Measurements from ENCODE around the gene NR1H2. TPM values are rescaled to one million over a fixed set of nuclear protein-coding genes. Genes with fewer than 3 reads are reported as not detected.
A peak's percentile ranks its signal among the peaks of the same experiment; 100 is the strongest.
"Not testable (repeated sequence)": the region's sequence is repeated elsewhere in the genome, so short reads cannot be mapped to it uniquely, and the experiment has no call there.

NR1H2 gene
- total RNA-seq, 2 experiments from 2014 or later, result 56.4 to 64.1 TPM

DNA sequence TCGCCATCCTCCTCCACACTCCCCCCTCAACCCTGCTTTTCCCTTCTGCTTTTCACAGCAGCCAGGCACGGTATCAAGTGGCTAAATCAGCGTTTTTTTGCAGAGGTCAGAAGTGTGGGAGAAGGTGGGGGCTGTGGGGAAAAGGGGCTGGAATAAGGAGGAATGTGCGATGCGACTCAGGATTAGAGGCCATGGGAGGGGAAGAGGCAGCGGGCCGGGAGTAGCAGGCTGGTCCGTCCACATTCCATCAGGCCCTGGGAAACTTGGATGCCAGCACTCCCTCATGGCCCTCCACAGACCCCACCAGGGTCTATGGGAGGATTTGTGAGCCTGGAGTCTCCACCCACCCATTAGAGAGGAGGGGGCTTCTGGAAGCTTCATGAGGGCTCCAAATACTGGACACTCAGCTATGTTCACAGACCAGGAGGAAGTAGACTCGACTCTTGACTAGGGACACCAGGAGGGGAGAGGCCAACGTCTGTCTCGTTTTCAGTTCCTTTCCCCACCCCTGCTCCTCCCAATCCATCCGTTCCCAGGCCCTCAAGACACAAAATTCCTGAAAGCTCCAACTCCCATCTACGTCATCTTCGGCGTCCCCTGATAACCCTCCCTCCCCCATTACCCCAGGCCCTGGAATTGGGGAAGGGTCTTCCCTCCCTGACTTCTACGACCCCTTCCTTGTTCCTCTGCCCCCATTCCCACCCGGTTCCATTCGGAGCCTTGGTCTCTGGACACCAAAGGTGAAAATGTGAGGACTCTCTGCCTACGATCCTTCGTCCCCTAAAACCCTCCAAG, 43.8 kb upstream of the NR1H2 start:
- H3K36me3 Mint-ChIP-seq (ENCODE audit: low read depth), result peaks cover 13% of the 10 kb centered on the region
- ChIA-PET CTCF (interaction anchor here (1.5 to 2.3 kb wide), 3 partner anchors 11 to 128 kb away, joined by 3 to 9 read pairs (median 4); no protein-coding TSS in a partner anchor), POLR2A (interaction anchor here (1.2 kb wide), 1 partner anchor 25 kb away, joined by 4 read pairs; no protein-coding TSS in a partner anchor)
- DNase-seq, result no peak
- peaks cover 31% of the 10 kb centered on the region for H3K27me3 Mint-ChIP-seq (ENCODE audit: low read depth)
- H3K27ac Mint-ChIP-seq, result peak overlapping the region; percentile 71
- ATAC-seq, result no peak
- peaks cover 65% of the 10 kb centered on the region for H3K4me1 Mint-ChIP-seq (ENCODE audit: low read depth)
- peak overlapping the region; percentile 68 for H3K4me3 Mint-ChIP-seq
- H3K9me3 Mint-ChIP-seq (ENCODE audit: insufficient read depth), result no peaks in the 10 kb centered on the region

DNA sequence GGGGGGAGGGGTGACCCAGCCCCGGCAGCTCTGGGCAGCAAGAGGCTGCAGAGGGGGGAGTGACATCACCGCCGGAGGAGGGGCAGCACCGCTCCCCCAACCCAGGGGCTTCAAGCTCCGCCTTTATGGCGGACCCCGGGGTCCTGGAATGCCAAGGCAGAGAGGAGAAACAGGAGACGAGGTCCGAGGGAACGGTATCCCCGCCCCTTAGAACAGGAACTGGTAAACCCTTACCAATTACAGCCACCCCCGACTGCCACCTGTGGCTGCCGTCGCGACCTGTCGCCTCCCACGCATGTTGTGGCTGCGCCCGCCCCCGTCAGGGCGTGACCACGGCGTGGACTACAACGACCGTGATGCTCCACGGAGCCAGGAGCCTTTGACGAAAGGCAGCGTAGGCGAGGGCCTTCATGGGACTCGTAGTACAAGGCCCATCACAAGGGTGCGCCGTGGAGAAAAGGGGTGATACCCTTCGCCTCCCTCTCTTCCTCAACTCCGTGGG, 43.0 kb upstream of the NR1H2 start:
- peak overlapping the region; percentile 68 for H3K4me3 Mint-ChIP-seq
- ATAC-seq (peak; percentile 79), DNase-seq (peak; percentile 93)
- peaks cover 60% of the 10 kb centered on the region for H3K4me1 Mint-ChIP-seq (ENCODE audit: low read depth)
- H3K9me3 Mint-ChIP-seq (ENCODE audit: insufficient read depth), result no peaks in the 10 kb centered on the region
- POLR2A ChIA-PET, result no interaction called here
- H3K36me3 Mint-ChIP-seq (ENCODE audit: low read depth), result peaks cover 8% of the 10 kb centered on the region
- H3K27me3 Mint-ChIP-seq (ENCODE audit: low read depth), result peaks cover 26% of the 10 kb centered on the region
- H3K27ac Mint-ChIP-seq, result peak overlapping the region; percentile 84
- CTCF ChIA-PET, result interaction anchor here (1.4 to 2.3 kb wide), 4 partner anchors 10 to 223 kb away, joined by 3 to 9 read pairs (median 4); no protein-coding TSS in a partner anchor

DNA sequence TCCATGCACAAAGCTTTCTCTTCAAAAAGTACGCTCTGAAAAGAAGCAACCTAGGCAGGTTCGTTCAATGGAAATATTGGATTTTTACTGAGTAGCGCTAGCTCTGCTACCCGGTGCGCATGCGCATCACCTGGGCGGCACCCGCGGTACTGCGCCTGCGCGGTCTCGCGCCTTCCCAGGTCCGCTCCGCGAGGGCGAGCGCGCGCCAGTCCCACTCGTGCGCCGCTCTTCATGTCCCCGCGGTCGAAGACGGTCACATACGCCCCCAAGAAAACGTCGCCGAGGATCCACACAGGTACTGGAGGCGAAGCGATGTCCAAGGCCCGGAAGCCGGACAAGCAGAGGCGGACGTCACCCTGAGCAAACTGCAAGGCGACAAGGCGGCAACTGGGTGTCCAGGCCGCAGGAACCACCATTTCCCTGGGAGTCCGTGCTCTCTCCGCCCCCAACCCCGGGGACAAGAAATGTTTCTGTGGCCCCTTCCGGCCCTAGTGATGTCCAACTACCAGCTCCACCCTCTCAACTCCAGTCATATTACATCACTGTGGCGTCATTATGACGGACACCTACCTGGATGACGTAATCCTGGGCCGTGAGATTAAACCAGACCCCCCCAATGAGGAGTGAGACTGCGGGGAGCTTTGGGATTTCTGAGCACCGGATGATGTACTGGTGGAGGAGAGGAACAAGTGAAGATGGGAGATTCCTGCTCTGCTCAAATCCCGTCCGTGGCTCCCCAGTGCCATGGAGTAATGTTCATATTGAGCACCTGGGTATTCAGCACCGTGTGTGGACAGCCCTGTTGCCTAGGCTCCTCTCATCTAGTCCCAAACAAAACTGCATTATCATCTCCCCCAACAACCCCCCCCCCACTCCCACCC, 42.3 kb upstream of the NR1H2 start:
- POLR2A ChIA-PET, result no interaction called here
- DNase-seq (peak; percentile 85), ATAC-seq (peak; percentile 34)
- Mint-ChIP-seq H3K4me1 (ENCODE audit: low read depth) (peaks cover 60% of the 10 kb centered on the region), H3K27ac (peak overlapping the region; percentile 84), H3K36me3 (ENCODE audit: low read depth) (peaks cover 8% of the 10 kb centered on the region), H3K9me3 (ENCODE audit: insufficient read depth) (no peaks in the 10 kb centered on the region), H3K27me3 (ENCODE audit: low read depth) (peaks cover 26% of the 10 kb centered on the region), H3K4me3 (peak overlapping the region; percentile 68)
- CTCF ChIA-PET, result interaction anchor here (0.8 to 2.3 kb wide), 5 partner anchors 9 to 222 kb away, joined by 3 to 9 read pairs (median 4); no protein-coding TSS in a partner anchor

DNA sequence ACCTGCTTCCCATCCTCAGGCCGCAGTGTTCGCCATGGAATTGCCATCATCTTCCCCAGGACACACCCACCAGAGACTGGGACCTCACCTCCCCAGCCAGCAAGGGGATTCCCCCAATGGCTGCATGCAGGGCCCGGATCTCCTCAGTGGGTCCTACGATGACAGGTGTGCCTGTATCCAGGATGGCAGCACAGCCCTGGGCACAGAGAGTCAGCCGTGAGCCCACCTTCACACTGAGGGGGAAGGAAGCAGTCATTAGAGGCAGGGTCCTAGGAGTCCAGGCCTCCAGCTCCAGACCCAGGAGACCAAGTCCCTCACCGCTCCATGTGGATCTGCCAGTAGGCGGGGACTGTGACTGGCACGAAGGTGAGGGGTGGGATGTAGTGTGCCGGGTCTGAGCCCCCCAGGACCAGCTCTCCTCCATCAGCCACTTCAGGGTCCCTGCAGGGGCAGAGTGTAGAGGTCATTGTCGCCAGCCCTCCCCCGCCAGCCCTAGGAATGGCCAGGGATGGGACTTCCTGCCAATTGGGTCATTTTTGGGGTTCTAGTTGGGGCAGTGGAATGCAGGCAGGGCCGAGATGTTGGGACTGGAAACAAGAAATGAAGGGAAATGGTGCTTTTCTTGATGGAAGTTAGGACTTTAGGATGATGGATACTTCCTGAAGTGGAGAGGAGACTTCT, 41.4 kb upstream of the NR1H2 start:
- Mint-ChIP-seq H3K4me3 (no peak overlapping the region), H3K9me3 (ENCODE audit: insufficient read depth) (no peaks in the 10 kb centered on the region), H3K36me3 (ENCODE audit: low read depth) (peaks cover 2% of the 10 kb centered on the region), H3K27me3 (ENCODE audit: low read depth) (peaks cover 19% of the 10 kb centered on the region), H3K4me1 (ENCODE audit: low read depth) (peaks cover 51% of the 10 kb centered on the region), H3K27ac (peak overlapping the region; percentile 72)
- ChIA-PET CTCF (interaction anchor here (1.4 to 2.3 kb wide), 3 partner anchors 8 to 221 kb away, joined by 4 to 9 read pairs (median 4); no protein-coding TSS in a partner anchor), POLR2A (no interaction called here)
- no peak for ATAC-seq
- no peak for DNase-seq

DNA sequence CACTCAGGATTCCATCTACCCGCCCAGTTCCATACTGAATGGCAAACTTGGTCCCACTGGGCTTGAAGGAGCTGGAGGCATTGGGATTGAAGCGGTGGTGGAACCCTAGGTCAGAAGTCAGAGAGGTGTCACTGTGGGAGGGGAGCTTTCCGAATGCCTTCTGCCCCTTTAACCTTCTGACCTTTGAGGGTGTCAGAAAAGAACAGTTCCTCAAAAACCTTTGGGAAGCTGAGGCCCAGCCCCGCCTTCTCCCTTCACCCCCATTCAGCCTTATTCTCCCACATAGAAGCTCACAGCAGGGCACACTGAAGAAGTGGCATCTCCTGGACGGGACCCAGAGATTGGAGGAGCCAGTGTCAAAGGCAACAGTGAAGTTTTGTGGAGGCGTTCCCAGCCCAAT, 39.2 kb upstream of the NR1H2 start:
- H3K4me1 Mint-ChIP-seq (ENCODE audit: low read depth), result peaks cover 32% of the 10 kb centered on the region
- H3K27ac Mint-ChIP-seq; ATAC-seq; POLR2A ChIA-PET; H3K4me3 Mint-ChIP-seq; CTCF ChIA-PET; H3K36me3 Mint-ChIP-seq (ENCODE audit: low read depth); H3K9me3 Mint-ChIP-seq (ENCODE audit: insufficient read depth); DNase-seq; H3K27me3 Mint-ChIP-seq (ENCODE audit: low read depth): not testable (repeated sequence)

DNA sequence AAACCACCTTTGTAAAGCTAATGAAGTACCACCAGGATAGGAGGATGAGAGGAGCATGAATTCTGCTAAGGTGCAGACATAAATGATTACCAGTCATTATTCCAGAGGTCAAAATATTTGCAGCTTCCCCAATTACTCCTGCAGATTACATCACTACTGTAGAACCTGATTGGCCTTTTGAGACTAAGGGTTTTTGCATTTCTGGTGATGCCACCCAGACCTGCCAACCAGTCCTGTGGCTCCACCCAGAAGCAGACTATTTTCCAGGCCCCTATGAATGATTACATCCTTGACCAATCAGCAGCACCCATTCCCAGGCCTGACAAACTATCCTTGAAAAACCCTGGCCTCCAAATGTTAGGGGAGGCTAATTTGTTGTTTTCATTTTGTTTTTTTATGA, 35.9 kb upstream of the NR1H2 start:
- Mint-ChIP-seq H3K36me3 (ENCODE audit: low read depth) (peaks cover 2% of the 10 kb centered on the region), H3K27me3 (ENCODE audit: low read depth) (no peaks in the 10 kb centered on the region), H3K9me3 (ENCODE audit: insufficient read depth) (no peaks in the 10 kb centered on the region), H3K4me1 (ENCODE audit: low read depth) (peaks cover 13% of the 10 kb centered on the region), H3K4me3 (no peak overlapping the region), H3K27ac (no peak overlapping the region)
- ATAC-seq, result no peak
- ChIA-PET CTCF (interaction anchor here (0.7 to 1.6 kb wide), 2 partner anchors 11 to 28 kb away, joined by 3 to 4 read pairs; no protein-coding TSS in a partner anchor), POLR2A (no interaction called here)
- DNase-seq, result no peak

DNA sequence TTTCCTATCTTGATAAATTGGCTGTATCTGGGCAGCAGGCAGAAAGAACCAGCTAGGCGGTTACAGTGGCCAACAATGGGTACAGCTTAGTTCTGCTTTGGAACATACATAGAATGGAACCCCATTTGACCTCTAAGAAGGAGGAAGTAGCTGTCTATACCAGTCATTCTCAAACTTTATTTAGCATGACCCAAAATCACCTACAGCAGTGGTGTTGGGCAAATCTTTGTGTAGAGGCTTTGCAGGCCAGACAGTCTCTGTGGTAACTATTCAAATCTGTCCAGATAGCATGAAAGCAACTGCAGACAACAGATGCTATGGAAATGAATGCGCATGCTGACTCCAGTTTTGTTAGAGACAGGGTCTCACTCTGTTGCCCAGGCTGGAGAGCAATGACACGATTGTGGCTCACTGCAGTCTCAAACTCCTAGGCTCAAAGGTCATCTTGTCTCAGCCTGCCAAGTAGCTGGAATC, 35.1 kb upstream of the NR1H2 start:
- no peak for DNase-seq
- ChIA-PET POLR2A (no interaction called here), CTCF (no interaction called here)
- H3K36me3 Mint-ChIP-seq (ENCODE audit: low read depth), result peaks cover 2% of the 10 kb centered on the region
- no peaks in the 10 kb centered on the region for H3K27me3 Mint-ChIP-seq (ENCODE audit: low read depth)
- no peak overlapping the region for H3K4me3 Mint-ChIP-seq
- no peak for ATAC-seq
- H3K9me3 Mint-ChIP-seq (ENCODE audit: insufficient read depth), result no peaks in the 10 kb centered on the region
- no peak overlapping the region for H3K27ac Mint-ChIP-seq
- peaks cover 9% of the 10 kb centered on the region for H3K4me1 Mint-ChIP-seq (ENCODE audit: low read depth)

DNA sequence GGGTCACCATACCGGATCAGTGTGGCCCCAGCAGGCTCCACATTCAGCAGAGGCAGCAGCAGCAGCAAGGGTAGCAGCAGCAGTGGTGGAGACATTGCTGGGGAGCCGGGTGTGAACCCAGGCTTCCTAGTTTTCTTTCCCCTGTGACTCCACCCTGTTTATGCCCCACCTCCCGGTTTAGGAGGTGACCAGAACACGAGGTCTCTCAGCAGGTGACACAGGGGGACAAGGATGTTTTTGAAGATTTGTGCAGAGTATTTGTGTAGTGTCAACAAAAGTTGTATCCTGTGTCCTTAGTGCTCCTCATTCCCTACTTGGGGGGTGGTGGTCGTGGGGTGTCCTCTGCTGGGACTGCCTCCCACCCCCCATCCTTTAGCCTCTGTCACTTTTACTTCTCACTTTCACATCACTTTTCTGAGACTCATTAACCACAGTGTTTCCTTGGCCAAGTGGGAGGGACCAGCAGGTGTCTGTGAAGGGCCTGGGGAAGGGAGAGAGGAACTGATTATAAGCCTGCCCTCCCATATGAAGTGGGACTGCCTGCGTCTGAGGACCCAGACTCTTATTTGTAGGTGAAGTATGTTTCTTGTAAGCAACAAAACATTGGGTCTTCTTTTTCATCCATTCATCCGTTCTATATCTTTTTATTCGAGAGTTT, 31.5 kb upstream of the NR1H2 start:
- Mint-ChIP-seq H3K4me1 (ENCODE audit: low read depth) (peaks cover 23% of the 10 kb centered on the region), H3K4me3 (no peak overlapping the region), H3K9me3 (ENCODE audit: insufficient read depth) (no peaks in the 10 kb centered on the region), H3K27me3 (ENCODE audit: low read depth) (no peaks in the 10 kb centered on the region), H3K36me3 (ENCODE audit: low read depth) (peaks cover 2% of the 10 kb centered on the region), H3K27ac (no peak overlapping the region)
- ATAC-seq (no peak), DNase-seq (no peak)
- ChIA-PET POLR2A (no interaction called here), CTCF (no interaction called here)

DNA sequence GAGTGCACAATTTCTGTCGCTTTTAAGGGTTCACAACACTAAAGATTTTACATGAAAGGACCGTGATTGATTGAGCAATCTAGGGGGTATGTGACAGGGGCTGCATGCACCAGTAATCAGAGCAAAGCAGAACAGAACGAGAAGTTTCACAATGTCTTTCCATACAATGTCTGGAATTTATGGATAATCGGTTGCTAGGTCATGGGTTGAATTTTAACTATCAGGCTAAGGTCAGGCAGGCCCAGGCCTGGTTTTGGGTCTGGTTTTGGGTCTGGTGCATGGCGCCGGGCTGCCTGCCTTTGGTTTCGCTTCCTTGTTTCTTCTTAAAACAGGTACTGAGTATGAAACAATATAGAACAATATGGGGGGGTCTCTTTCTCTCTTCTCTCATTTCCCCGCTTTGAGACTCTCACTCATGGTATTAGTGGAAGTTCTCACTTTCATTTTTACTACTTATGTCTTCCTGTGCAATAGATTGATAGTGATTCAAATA, 29.1 kb upstream of the NR1H2 start:
- not testable (repeated sequence) for DNase-seq; H3K27me3 Mint-ChIP-seq (ENCODE audit: low read depth); ATAC-seq; H3K9me3 Mint-ChIP-seq (ENCODE audit: insufficient read depth); H3K36me3 Mint-ChIP-seq (ENCODE audit: low read depth)
- peak overlapping the region; percentile 24 for H3K4me3 Mint-ChIP-seq
- peak overlapping the region; percentile 59 for H3K27ac Mint-ChIP-seq
- ChIA-PET POLR2A (interaction anchor here (1.5 kb wide), 1 partner anchor 12 kb away, joined by 4 read pairs; no protein-coding TSS in a partner anchor), CTCF (interaction anchor here (1.0 to 1.3 kb wide), 4 partner anchors 10 to 378 kb away, joined by 3 to 4 read pairs (median 3); no protein-coding TSS in a partner anchor)
- H3K4me1 Mint-ChIP-seq (ENCODE audit: low read depth), result peaks cover 25% of the 10 kb centered on the region

DNA sequence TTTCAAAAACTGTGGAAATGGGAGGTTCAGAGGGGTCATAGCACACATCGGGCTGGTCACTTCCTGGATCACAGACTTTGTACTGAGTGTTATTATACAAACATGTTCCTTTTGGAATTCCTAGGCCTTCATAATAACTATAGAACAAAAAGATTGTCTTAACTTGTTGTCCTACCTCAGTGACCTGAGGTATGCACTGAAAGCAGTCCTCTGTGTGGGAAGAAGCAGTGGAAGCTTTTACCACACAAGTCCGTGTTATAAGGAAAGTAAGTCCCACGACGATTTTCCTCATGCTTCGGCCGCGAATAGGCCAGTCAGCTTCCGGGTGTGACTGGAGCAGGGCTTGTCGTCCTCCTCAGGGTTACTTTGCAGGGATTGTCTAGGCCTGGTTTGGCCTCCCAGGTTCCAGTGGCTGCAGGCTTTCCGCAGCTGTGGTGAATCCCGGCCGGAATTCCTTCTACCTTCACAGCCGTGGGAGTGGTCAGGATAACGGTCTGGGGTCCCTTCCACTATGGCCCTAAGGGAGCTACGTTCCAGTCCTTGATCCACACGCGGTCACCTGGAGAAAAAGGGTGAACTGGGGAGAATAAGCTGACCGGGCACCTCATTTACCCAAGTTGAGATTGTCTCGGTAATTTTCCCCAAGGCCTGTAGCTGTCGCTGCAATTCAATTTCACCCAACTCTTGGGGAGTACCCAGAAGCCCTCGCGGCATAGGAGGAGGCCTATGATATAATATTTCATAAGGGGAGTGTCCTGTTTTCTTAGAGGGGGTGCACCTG, 26.8 kb upstream of the NR1H2 start:
- DNase-seq (no peak), ATAC-seq (no peak)
- H3K36me3 Mint-ChIP-seq (ENCODE audit: low read depth), result no peaks in the 10 kb centered on the region
- no peak overlapping the region for H3K4me3 Mint-ChIP-seq
- POLR2A ChIA-PET, result no interaction called here
- H3K27ac Mint-ChIP-seq, result no peak overlapping the region
- H3K9me3 Mint-ChIP-seq (ENCODE audit: insufficient read depth), result no peaks in the 10 kb centered on the region
- peaks cover 3% of the 10 kb centered on the region for H3K27me3 Mint-ChIP-seq (ENCODE audit: low read depth)
- CTCF ChIA-PET, result interaction anchor here (1.1 kb wide), 1 partner anchor 8 kb away, joined by 4 read pairs; no protein-coding TSS in a partner anchor
- peaks cover 23% of the 10 kb centered on the region for H3K4me1 Mint-ChIP-seq (ENCODE audit: low read depth)
